ENCODE data around the gene NFIA.

Gene NFIA

DNA sequence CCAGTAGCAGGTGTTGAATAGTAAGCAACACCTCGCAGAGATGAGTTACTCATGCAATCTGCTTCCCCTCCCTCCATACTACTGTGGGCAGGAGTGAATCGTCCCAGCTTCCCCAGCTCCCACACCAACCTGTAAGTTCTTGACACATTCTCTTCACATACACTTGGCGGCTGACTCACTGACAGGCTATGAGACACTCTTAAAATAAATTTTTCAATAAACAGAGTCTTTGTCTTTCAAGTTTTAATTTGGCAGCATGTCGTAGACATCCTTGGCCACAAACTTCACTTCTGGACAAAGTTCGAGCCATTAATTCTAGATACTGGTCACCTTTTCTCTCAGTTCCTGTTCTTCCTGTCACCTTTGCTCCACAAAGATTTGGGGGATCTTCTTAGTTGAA, 351.9 kb downstream of the NFIA start:
- DNase-seq (ENCODE audit: low read depth), result no peak

DNA sequence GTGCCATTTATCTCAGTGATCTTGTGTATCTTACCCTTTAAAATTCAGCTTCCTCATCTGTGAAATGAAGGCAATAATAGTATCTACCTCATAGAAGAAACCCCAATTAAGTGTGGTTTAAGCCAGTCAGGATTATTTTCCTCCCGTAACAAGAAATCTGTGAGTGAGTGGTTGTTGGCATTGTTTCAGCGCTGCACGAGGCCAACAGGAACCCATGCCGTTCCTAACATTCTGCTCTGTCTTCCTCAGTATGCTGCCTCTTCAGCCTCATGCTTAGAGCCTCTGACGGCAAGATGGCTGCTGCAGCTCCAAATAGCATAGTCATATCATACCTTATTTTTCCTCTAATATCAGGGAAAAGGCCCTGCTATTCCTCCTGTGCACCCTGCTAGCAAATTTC, 352.9 kb downstream of the NFIA start:
- no peak for DNase-seq (ENCODE audit: low read depth)

GRCh38 chr1:61436016-61436415, 353.7 kb downstream of the NFIA start:
- no peak for DNase-seq (ENCODE audit: low read depth)

GRCh38 chr1:61436491-61437120, 354.2 kb downstream of the NFIA start:
- no peak for DNase-seq (ENCODE audit: low read depth)

DNA sequence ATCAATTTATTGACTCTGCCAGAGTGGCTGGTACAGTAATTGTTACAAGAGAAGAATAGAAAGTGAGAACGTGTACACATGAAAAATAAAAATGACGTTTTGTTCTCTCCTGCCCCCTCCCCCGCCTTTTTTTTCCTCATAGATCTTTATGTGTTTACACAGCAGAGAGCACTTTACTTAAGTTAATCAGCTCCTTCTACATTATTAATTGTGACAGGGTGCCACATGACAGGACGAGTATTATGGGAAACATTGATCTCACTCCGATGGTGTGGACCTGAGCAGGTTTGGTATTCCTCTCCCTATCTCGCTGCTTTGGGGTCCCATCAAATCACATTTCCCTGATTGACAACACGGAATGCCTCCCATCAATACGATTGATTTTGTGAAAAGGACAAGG, 356.9 kb downstream of the NFIA start:
- DNase-seq (ENCODE audit: low read depth), result no peak

GRCh38 chr1:61441723-61442262, 359.4 kb downstream of the NFIA start:
- no peak for DNase-seq (ENCODE audit: low read depth)

DNA sequence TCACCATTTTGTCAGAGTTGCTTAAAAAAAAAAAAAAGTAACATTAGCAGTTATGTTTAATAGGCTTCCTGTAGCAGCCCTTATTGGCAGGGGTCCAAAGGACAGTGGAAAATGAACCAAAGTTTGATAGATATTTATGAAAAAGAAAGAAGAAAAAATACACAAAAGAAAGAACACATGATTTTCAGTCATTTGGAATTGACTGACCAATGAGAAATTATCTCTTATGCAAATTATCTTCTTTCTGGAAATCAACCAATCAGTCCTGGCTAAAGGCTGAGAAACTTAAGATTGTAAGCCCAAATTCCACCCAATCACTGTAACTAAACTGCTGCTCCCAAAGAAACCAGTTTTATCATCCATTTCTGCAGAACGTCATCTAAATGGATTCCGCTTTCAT, 360.2 kb downstream of the NFIA start:
- no peak for DNase-seq (ENCODE audit: low read depth)

DNA sequence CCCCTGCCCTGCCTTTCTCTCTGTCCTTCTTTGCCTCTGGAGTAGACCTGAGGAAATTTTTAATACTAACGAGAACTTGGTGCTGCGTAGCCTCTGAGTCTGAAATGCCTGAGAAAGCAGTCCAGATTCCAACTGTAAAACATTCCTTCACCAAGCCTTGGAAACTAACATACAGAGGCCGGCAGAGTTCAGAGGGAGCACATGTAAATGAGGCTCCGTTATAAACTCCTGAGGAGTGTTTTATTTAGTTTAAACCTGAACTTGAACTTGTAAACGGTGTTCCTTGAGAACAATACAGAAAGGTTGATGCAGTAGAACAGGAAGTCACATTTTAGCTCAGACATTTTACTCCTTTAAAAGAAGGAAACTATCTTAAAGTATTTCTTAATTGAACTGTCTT, 361.9 kb downstream of the NFIA start:
- DNase-seq (ENCODE audit: low read depth), result no peak

DNA sequence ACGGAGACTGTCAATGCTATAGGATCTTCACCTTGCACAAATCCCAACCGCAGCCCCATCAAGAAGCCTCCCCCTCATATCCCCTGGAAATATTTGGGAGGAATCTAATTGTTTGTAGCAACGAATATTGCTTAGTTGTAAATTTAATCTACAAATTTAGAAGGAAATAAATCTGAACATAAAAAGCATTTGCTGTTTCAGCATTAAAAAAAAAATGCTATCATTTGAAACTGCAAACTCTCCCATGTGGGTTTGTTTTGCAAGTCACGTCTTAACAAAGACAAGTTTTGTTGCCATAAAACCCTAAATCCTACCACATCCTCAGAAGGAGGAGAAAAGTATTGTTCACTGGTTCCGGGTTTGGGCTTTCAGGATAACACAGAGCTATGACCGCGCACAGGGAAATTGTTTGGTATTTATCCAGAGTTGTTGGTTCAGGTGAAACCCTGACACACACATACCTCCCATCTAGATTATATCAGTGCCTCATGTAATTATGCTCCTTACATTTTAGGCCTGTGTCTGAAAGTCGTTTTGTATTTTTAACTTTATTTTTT, 363.0 kb downstream of the NFIA start:
- no peak for DNase-seq (ENCODE audit: low read depth)

GRCh38 chr1:61446531-61446991, 364.2 kb downstream of the NFIA start:
- no peak for DNase-seq (ENCODE audit: low read depth)

GRCh38 chr1:61447106-61447967, 365.0 kb downstream of the NFIA start:
- DNase-seq (ENCODE audit: low read depth), result no peak

GRCh38 chr1:61447968-61448430, 365.6 kb downstream of the NFIA start:
- no peak for DNase-seq (ENCODE audit: low read depth)

- DNase-seq (ENCODE audit: low read depth), result no peak
These were observed 366.6 kb downstream of the NFIA start for GRCh38 chr1:61448914-61449313.

DNA sequence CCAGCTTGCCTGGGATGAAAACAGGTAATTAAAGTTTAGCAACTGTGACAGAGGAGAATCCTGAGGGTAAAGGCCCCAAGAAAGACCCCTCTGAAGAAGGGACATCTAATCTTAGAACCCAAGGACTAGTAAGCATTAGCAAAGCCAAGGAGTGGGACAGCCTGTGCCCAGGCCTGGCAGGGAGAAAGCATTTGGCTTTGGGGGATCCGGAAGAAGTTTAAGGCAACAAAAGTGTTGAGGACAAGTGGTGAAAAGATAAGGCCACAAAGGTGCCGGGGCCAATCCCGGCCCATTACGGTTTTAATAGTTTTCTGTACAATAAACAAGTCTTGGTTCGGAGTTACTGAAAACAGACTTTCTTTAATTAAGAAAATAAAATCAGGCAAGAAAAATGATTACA, 367.0 kb downstream of the NFIA start:
- no peak for DNase-seq (ENCODE audit: low read depth)

DNA sequence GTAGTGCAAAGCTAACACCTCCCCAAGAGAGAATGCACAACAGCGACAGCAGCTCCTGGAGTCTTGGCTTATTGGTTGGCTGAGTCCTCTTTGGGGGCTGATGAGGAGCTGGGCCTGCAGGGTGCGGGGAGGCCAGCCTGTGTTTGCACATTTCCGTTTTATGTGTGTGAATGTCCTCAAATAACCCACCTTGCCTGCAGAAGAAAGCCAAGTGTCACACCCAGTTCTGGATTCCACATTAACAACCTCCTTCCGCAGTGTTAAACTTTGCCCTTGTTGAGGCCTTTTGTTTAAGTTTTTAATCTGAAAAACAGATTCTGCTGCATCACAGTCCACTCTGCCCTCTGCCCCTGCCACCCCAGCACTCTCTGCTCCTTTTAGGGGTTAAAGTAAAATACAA, 368.1 kb downstream of the NFIA start:
- DNase-seq (ENCODE audit: low read depth), result no peak

DNA sequence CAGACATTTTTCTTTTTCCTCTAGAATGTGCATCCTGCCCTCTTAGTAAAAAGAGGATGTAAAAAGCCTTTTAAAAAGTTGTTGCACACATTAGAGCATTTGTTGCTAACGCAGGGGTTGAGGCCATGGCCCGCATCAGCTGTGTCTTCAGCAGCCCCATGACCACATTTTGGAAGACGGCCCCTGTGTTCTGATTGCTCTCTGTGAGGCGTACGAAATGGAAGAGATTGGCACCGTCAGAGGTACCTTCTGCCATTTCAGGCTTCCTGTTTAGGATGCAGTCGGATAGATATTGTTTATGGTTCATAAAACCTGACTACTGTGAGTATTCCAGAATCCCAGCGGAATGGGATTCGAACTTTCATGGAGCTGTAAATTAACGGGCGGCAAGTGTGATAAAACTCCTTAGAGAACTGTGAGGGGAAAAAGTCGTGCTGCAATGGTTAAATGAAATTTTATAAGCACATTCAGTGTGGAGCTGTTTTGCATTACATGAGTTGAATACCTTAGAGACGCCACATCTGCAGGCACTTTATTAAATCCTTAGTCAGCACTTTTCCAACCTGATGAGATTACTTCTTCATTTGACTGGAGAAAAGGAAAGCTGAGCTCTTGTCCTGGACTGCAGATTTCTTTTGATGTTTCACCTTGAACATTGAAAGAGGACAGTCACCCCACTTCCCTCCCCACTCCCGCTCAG, 368.7 kb downstream of the NFIA start:
- DNase-seq (ENCODE audit: low read depth), result no peak

- DNase-seq (ENCODE audit: low read depth), result no peak
These were observed 369.2 kb downstream of the NFIA start for GRCh38 chr1:61451572-61451968.

GRCh38 chr1:61452176-61453035, 370.0 kb downstream of the NFIA start:
- DNase-seq (ENCODE audit: low read depth), result no peak

- DNase-seq (ENCODE audit: low read depth), result peak; percentile 43
These were observed 371.0 kb downstream of the NFIA start for GRCh38 chr1:61453111-61453961.

DNA sequence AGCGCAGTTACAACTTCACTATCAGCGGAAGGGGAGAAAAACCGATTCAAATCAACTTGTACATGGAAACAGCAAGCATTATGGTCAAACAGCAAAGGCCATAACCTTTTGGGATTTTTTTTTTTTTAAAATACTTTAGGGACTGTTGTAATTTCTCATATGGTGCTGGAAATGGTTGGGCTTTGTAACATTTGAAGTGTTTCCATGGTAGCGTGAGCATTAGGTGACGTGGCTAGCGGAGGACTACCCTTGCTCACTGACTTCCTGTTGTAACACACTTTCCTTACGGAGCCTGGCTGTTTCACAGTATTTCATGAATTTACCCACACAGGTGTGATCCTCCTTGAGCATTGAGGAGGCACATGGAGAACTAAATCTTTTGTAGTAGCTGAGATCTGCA, 373.0 kb downstream of the NFIA start:
- no peak for DNase-seq (ENCODE audit: low read depth)
